ENCODE measurements around the gene GLRA2.

GLRA2 gene

DNA sequence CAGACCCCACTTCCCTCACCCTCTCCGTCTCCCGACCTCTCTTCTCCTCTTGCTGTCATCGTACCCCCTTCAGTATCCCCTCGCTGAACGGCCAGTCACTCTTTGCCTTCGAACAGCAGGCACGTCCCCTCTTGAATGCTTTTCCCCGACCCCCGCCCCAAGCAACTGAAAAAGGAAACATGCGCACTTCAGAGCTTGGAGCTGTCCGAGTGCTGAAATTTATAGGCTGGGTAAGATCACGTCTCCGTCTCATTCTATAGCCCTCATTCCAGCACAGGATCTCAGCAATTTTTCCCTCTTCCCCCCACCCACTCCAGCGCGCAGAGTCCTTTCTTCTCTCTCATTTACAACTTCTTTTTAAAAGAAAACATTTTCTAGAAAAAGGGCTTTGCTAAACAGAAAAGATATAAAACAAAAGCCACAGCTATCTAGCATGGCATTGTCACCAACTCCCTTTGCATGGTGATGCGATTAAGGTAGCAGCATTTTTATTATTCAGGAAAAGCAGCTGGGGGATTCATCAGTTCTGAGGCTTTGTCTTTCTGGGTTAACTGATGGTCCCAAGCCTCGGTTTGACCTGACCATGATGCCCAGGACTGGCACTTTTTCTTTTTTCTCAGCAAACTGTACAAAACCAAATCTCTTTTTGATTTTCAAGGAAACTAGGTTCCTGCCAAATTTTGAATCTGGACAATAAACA, at the start of gene GLRA2:
TSS of gene GLRA2 (plus strand) at position 247 of the 700 bp plus-strand sequence. CDS start 522 bp downstream, outside the sequence.
- H3K4me3 ChIP-seq (ENCODE audit: low read length), result no peak within 1 kb of the TSS
- H3K9ac ChIP-seq (ENCODE audit: low read length), result no peak within 1 kb of the TSS
- H3K4me1 ChIP-seq (ENCODE audit: control insufficient read depth, insufficient read depth, low read length), result no peaks in the 10 kb centered on the region
- no peaks in the 10 kb centered on the region for H3K36me3 ChIP-seq (ENCODE audit: control insufficient read depth, insufficient read depth, low read length)
- no peak within 1 kb of the TSS for H3K27ac ChIP-seq (ENCODE audit: low read depth, low read length)
- no peaks in the 10 kb centered on the region for H3K27me3 ChIP-seq (ENCODE audit: control insufficient read depth, insufficient read depth, low read length)

DNA sequence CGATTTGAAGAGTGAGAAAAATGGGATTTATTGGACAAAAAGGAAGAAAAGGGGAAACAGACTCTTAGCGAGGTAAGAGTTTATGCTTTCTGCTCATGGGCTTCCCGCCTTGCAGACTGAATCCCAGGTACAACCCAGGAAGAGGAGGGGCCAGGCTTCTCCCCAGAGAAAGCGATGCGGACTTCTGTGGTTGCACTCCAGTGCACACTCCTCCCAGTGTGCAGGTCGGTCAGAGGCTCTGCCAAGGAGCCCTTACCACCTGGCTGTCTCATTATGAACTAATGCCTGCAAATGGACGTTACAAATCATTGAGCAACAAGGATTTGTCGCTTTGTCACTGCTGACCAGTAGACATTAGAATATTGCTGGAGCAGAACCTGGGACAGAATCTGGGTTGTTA, 39.9 kb upstream of the GLRA2 start:
- Histone ChIP-seq H3K4me3 (ENCODE audit: low read length) (no peak overlapping the region), H3K9ac (ENCODE audit: low read length) (no peak overlapping the region), H3K4me1 (ENCODE audit: control insufficient read depth, insufficient read depth, low read length) (no peaks in the 10 kb centered on the region), H3K36me3 (ENCODE audit: control insufficient read depth, insufficient read depth, low read length) (no peaks in the 10 kb centered on the region), H3K27ac (ENCODE audit: low read depth, low read length) (no peak overlapping the region), H3K27me3 (ENCODE audit: control insufficient read depth, insufficient read depth, low read length) (no peaks in the 10 kb centered on the region)

DNA sequence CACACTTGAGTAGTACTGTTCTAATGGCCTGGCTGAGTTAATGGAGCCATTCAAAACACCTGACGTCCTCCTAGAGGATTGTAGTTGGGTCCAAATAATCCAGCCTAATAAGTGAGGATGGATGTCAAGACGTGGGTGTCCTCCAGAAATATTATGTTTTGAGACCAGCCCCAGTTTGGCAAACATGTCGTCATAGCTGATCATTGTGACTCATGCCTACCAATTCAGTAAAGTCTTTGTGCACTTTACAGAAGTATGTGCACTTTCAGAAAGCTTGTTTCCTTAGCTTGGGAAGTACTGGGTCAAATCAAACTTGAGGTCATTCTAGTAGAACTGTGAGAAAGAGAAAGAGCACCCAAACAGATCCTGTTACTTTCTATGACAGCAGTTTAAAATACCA, 37.6 kb upstream of the GLRA2 start:
- H3K4me1 ChIP-seq (ENCODE audit: control insufficient read depth, insufficient read depth, low read length), result peaks cover 2% of the 10 kb centered on the region
- H3K27ac ChIP-seq (ENCODE audit: low read depth, low read length), result no peak overlapping the region
- H3K9ac ChIP-seq (ENCODE audit: low read length), result no peak overlapping the region
- no peaks in the 10 kb centered on the region for H3K27me3 ChIP-seq (ENCODE audit: control insufficient read depth, insufficient read depth, low read length)
- no peak overlapping the region for H3K4me3 ChIP-seq (ENCODE audit: low read length)
- H3K36me3 ChIP-seq (ENCODE audit: control insufficient read depth, insufficient read depth, low read length), result no peaks in the 10 kb centered on the region

DNA sequence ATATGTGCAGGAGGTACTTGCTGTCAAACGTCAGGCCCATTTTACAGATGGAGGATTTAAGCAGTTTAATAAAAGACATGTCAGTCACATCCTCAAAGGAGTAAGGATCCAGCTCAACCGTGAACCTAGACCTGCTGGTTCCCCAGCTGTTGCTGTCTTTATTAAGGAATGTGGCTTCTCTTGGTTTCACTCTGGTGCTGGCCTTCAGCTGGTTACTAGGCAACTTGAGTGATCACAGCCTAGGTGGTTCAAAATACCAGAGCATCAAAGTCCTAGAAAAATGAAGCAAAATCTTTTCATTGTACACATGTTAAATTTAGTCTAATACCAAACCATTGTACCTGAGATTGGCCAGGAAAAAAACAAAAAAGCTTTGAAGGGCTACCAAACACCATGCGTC, 32.7 kb upstream of the GLRA2 start:
- no peak overlapping the region for H3K9ac ChIP-seq (ENCODE audit: low read length)
- no peak overlapping the region for H3K4me3 ChIP-seq (ENCODE audit: low read length)
- peaks cover 2% of the 10 kb centered on the region for H3K4me1 ChIP-seq (ENCODE audit: control insufficient read depth, insufficient read depth, low read length)
- no peaks in the 10 kb centered on the region for H3K27me3 ChIP-seq (ENCODE audit: control insufficient read depth, insufficient read depth, low read length)
- H3K36me3 ChIP-seq (ENCODE audit: control insufficient read depth, insufficient read depth, low read length), result no peaks in the 10 kb centered on the region
- no peak overlapping the region for H3K27ac ChIP-seq (ENCODE audit: low read depth, low read length)

DNA sequence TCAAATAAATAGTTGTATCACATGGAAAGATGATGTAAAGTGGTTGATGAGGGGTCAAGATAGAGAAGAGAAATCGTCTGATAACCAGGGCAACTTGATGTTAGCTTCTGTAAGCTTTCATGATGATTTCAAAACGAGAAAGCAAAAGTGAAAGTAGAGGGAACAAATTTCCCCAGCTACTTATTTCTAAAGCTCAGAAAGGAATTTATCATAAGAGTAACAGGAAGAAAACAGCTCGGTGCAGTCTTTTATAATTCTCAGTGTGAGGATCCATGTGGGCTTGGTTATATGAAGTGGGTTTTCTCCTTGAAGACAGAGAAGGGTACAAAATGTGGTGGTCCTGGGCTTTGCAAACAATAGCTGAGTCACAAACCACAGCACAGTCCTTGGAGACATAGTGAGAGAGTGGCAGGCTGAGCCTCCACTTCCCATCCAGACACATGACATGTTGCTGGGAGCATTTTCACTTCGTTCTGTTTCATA, 32.1 kb upstream of the GLRA2 start:
- Histone ChIP-seq H3K27ac (ENCODE audit: low read depth, low read length) (peak overlapping the region; percentile 16), H3K27me3 (ENCODE audit: control insufficient read depth, insufficient read depth, low read length) (no peaks in the 10 kb centered on the region), H3K36me3 (ENCODE audit: control insufficient read depth, insufficient read depth, low read length) (no peaks in the 10 kb centered on the region), H3K9ac (ENCODE audit: low read length) (no peak overlapping the region), H3K4me1 (ENCODE audit: control insufficient read depth, insufficient read depth, low read length) (peaks cover 2% of the 10 kb centered on the region), H3K4me3 (ENCODE audit: low read length) (peak overlapping the region; percentile 14)

DNA sequence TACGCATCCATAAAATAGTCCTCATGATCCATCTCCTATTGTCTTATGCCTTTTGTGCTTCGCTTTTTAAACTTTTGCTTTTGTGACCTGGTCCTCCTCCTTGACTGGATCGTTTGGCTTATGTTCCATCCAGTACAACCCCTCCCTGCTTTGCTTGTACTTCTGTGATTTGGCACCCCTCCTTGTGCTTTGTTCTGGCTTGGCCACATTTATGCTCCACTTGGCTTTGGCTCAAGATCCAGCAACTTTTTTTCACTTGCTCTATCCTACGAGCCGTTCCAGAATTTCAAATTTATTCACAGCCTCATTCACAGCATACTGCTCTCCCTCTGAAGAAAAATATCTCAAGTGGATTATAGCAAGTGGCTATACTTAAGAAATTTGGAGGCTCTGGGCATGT, 28.0 kb upstream of the GLRA2 start:
- no peaks in the 10 kb centered on the region for H3K27me3 ChIP-seq (ENCODE audit: control insufficient read depth, insufficient read depth, low read length)
- no peak overlapping the region for H3K9ac ChIP-seq (ENCODE audit: low read length)
- H3K36me3 ChIP-seq (ENCODE audit: control insufficient read depth, insufficient read depth, low read length), result no peaks in the 10 kb centered on the region
- no peak overlapping the region for H3K27ac ChIP-seq (ENCODE audit: low read depth, low read length)
- H3K4me1 ChIP-seq (ENCODE audit: control insufficient read depth, insufficient read depth, low read length), result peaks cover 2% of the 10 kb centered on the region
- H3K4me3 ChIP-seq (ENCODE audit: low read length), result no peak overlapping the region

DNA sequence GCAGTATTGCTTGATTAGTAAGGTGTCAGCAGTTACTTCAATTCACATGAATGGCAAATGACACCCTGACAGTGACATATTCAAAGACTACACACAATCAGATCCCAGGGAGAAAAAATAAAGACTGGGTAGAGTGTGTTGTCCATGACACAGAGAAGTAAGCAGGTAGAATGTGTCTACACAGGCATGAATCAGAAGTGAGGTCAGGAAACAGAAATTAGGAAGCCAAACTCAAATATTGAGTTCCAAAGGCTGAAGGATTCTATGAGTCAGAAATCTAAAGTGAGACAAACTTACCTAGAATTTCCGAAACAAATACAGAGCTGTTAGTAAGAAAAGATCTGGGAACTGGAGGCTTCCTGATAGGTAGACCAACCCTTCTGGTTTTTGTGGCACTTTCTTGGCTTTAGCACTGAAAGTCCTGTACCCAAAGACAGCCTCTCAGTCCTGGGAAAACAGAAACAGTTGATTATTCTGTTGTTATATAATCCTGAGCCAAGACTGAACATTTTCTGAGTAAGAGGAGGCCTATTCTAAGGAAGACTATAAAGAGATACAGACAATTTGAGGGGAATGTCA, 24.3 kb upstream of the GLRA2 start:
- no peak overlapping the region for H3K27ac ChIP-seq (ENCODE audit: low read depth, low read length)
- H3K9ac ChIP-seq (ENCODE audit: low read length), result no peak overlapping the region
- H3K36me3 ChIP-seq (ENCODE audit: control insufficient read depth, insufficient read depth, low read length), result no peaks in the 10 kb centered on the region
- no peak overlapping the region for H3K4me3 ChIP-seq (ENCODE audit: low read length)
- no peaks in the 10 kb centered on the region for H3K4me1 ChIP-seq (ENCODE audit: control insufficient read depth, insufficient read depth, low read length)
- H3K27me3 ChIP-seq (ENCODE audit: control insufficient read depth, insufficient read depth, low read length), result no peaks in the 10 kb centered on the region

DNA sequence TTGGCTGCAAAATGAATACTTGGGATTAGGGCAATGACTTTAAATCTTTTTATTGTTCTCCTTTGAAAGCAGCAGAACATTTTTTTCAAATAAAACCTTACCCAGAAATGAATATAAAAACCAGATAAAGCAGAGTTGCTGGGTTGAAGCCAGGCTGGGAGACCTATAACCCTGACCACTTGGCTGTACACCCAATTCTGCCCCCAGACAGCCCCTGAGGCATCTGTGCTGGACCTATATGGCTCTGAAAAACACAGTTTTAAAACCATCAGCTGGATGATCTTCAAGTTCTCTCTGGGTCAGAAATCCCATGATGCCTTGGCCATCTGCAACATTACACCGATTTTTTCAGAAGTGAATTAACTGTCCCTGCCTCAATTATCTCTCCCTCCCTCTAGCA, 23.7 kb upstream of the GLRA2 start:
- Histone ChIP-seq H3K27ac (ENCODE audit: low read depth, low read length) (no peak overlapping the region), H3K27me3 (ENCODE audit: control insufficient read depth, insufficient read depth, low read length) (no peaks in the 10 kb centered on the region), H3K36me3 (ENCODE audit: control insufficient read depth, insufficient read depth, low read length) (no peaks in the 10 kb centered on the region), H3K4me1 (ENCODE audit: control insufficient read depth, insufficient read depth, low read length) (no peaks in the 10 kb centered on the region), H3K9ac (ENCODE audit: low read length) (no peak overlapping the region), H3K4me3 (ENCODE audit: low read length) (no peak overlapping the region)

DNA sequence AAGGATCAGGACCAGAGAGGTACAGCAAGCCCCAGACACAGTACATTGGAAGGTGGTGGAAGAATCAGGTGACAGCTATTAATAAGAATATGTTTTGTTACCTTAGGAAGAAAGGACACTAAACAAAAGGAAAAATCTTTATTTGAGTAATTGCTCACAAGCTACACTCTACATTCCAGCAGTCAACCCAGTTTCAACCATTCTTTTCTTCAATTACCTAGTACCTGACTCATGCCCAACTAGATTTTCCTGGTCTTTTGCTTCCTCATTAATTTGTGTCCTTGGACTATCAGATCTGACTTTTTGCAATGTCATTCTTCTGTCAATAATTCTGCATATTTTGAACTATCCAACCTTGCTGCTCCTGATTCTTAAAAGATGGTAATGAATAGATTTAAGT, 22.5 kb upstream of the GLRA2 start:
- H3K27ac ChIP-seq (ENCODE audit: low read depth, low read length), result no peak overlapping the region
- H3K27me3 ChIP-seq (ENCODE audit: control insufficient read depth, insufficient read depth, low read length), result no peaks in the 10 kb centered on the region

DNA sequence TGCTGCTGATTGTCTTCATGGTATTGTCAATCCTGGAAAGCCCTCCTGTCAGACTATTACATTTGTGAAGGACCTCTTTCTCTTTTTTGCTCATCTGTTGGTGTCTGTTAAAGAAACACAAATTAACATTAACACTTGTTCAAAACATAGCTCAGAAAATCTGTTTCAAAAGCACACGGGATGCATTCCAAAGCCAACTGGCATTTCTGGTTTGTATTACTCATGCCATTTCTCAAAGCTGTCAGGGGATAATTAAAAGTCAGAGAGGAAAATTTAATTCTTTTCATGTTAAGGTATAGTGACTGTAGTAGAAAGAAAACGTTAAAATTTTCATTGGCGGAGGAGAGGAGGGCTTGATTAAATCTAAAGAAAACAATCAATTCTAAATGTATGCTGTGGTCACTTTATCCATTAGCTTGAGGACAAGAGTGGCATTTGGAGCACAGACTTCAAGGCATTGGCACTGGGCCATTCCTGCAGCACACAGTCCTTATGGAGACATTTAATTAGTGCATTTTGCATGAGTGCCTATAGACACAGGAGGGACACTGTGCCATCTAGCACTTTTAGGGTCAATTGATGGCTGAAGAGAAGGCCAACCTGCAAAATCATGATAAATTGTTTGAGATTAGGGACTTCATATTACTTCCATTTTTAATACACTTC, 21.2 kb upstream of the GLRA2 start:
- Histone ChIP-seq H3K9ac (ENCODE audit: low read length) (no peak overlapping the region), H3K36me3 (ENCODE audit: control insufficient read depth, insufficient read depth, low read length) (no peaks in the 10 kb centered on the region), H3K27me3 (ENCODE audit: control insufficient read depth, insufficient read depth, low read length) (no peaks in the 10 kb centered on the region), H3K4me1 (ENCODE audit: control insufficient read depth, insufficient read depth, low read length) (no peaks in the 10 kb centered on the region), H3K4me3 (ENCODE audit: low read length) (no peak overlapping the region), H3K27ac (ENCODE audit: low read depth, low read length) (no peak overlapping the region)

More for the DNA sequence above, 22.5 kb upstream of the GLRA2 start:
- Histone ChIP-seq H3K4me3 (ENCODE audit: low read length) (no peak overlapping the region), H3K36me3 (ENCODE audit: control insufficient read depth, insufficient read depth, low read length) (no peaks in the 10 kb centered on the region), H3K4me1 (ENCODE audit: control insufficient read depth, insufficient read depth, low read length) (no peaks in the 10 kb centered on the region), H3K9ac (ENCODE audit: low read length) (no peak overlapping the region)

DNA sequence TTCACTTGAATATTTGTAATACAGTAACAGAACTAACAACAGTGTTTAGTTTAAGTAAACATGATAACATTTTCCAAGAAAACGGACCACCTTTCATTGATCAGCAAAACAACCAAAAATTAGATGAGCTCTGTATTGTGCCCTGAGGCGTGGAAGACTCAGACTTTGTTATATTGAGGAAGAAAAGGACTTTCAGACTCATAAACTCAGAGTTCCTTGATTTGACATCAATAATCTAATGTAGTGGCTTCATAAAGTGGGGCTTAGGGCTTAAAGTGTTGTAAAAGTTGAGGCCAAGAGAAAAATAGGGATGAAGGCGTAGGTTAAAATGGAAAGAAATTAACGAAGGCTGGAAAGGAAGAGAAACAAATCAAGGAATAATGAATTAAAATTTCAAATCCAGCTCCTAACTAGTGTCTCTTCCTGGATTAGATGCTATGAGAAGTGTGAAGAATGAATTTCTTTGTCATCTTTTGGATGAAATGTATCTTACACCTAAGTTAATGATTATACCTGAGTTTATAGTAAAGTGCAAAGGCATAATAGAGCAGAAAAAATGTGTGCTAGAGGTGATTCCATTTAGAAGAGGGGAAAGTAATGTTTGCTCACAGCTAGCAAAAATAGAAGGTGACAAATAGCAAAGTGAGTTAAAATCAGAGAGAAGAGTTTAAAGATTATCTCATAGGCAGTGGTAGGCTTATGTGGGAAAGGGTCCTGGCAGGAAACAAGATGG, 19.8 kb upstream of the GLRA2 start:
- Histone ChIP-seq H3K9ac (ENCODE audit: low read length) (no peak overlapping the region), H3K27ac (ENCODE audit: low read depth, low read length) (no peak overlapping the region), H3K4me3 (ENCODE audit: low read length) (no peak overlapping the region), H3K36me3 (ENCODE audit: control insufficient read depth, insufficient read depth, low read length) (no peaks in the 10 kb centered on the region), H3K4me1 (ENCODE audit: control insufficient read depth, insufficient read depth, low read length) (no peaks in the 10 kb centered on the region), H3K27me3 (ENCODE audit: control insufficient read depth, insufficient read depth, low read length) (no peaks in the 10 kb centered on the region)

DNA sequence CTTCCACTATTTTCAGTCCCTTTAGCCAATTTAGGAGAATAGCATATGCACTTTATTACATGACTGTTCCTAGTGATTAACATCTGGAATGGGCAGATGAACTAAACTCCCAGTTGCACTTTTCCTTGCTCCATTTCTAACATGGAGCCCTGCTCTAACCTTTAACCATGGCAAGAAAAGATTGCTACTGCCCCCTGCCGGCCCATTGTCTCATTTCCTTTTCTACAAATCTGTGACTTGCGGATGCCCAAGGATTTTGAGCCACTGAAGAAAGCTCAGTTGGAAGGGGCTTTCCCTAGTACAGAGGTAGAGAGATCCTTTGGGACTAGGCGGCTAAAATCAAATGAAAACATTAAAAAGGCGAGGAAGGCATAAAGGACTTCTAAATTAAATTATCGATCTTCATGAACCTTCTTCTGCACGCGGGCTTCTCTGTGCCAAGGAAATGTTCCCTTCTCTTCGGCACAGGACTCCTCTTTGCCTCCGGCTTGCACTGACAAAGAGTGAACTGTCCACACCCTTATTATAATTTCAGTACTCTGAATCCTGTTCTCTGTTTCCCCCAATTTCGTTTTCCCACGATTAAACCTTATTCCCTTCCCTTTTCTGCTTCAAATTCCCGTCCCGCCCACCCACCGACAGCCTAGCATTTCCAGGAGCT, 577 bp upstream of the GLRA2 start:
- H3K4me1 ChIP-seq (ENCODE audit: control insufficient read depth, insufficient read depth, low read length), result no peaks in the 10 kb centered on the region
- no peaks in the 10 kb centered on the region for H3K36me3 ChIP-seq (ENCODE audit: control insufficient read depth, insufficient read depth, low read length)
- H3K27ac ChIP-seq (ENCODE audit: low read depth, low read length), result no peak overlapping the region
- no peaks in the 10 kb centered on the region for H3K27me3 ChIP-seq (ENCODE audit: control insufficient read depth, insufficient read depth, low read length)
- no peak overlapping the region for H3K9ac ChIP-seq (ENCODE audit: low read length)
- H3K4me3 ChIP-seq (ENCODE audit: low read length), result no peak overlapping the region
